ENCODE results near the gene HCRTR2. TPM values are rescaled to one million over a fixed set of nuclear protein-coding genes. Genes with fewer than 3 reads are reported as not detected.

HCRTR2 gene
- total RNA-seq, 1 experiment from 2014 or later, result not detected

- Mint-ChIP-seq H3K9me3 (ENCODE audit: low read depth, unreplicated experiment) (peaks cover 4% of the 10 kb centered on the region), H3K36me3 (ENCODE audit: insufficient read depth, unreplicated experiment) (no peaks in the 10 kb centered on the region), H3K4me1 (ENCODE audit: low read depth, unreplicated experiment) (no peaks in the 10 kb centered on the region), H3K27me3 (ENCODE audit: unreplicated experiment) (no peaks in the 10 kb centered on the region), H3K4me3 (ENCODE audit: low read depth, unreplicated experiment) (no peak overlapping the region), H3K27ac (ENCODE audit: unreplicated experiment) (no peak overlapping the region)
- intact Hi-C loops (cut with micrococcal nuclease; ENCODE audit: unreplicated experiment), result no loop called here
- TF ChIP-seq CTCF (IDR thresholded peaks at IDR 0.05; ENCODE audit: unreplicated experiment), result no peak
- CTCF ChIA-PET, result interaction anchor here (0.7 kb wide), 1 partner anchor 423 kb away, joined by 4 read pairs; no protein-coding TSS in a partner anchor
- BruUV-seq (replicated peaks), result no TSS peak
- no peak for DNase-seq
Observed at GRCh38 chr6:55319961-55320695, 145.8 kb downstream of the HCRTR2 start.

- intact Hi-C loops (cut with micrococcal nuclease; ENCODE audit: unreplicated experiment), result no loop called here
- CTCF ChIA-PET, result no interaction called here
- no peak overlapping the region for H3K27ac Mint-ChIP-seq (ENCODE audit: unreplicated experiment)
Observed at GRCh38 chr6:55320696-55321086, 146.4 kb downstream of the HCRTR2 start.

GRCh38 chr6:55327169-55327568 lies 152.9 kb downstream of the HCRTR2 start, which contains the start of gene GFRAL:
GFRAL (plus strand) TSS chr6:55327469; CDS start chr6:55327555, 86 bp downstream.
- BruUV-seq (replicated peaks), result no TSS peak
- no peaks in the 10 kb centered on the region for H3K27me3 Mint-ChIP-seq (ENCODE audit: unreplicated experiment)
- no peak for TF ChIP-seq CTCF (IDR thresholded peaks at IDR 0.05; ENCODE audit: unreplicated experiment)
- H3K4me1 Mint-ChIP-seq (ENCODE audit: low read depth, unreplicated experiment), result no peaks in the 10 kb centered on the region
- CTCF ChIA-PET, result no interaction called here
- H3K9me3 Mint-ChIP-seq (ENCODE audit: low read depth, unreplicated experiment), result no peaks in the 10 kb centered on the region
- intact Hi-C loops (cut with micrococcal nuclease; ENCODE audit: unreplicated experiment), result no loop called here
- H3K27ac Mint-ChIP-seq (ENCODE audit: unreplicated experiment), result no peak within 1 kb of the TSS
- no peaks in the 10 kb centered on the region for H3K36me3 Mint-ChIP-seq (ENCODE audit: insufficient read depth, unreplicated experiment)
- DNase-seq, result no peak
- H3K4me3 Mint-ChIP-seq (ENCODE audit: low read depth, unreplicated experiment), result no peak within 1 kb of the TSS

More at GRCh38 chr6:55320696-55321086, 146.4 kb downstream of the HCRTR2 start:
- H3K9me3 Mint-ChIP-seq (ENCODE audit: low read depth, unreplicated experiment), result peaks cover 4% of the 10 kb centered on the region
- H3K27me3 Mint-ChIP-seq (ENCODE audit: unreplicated experiment), result no peaks in the 10 kb centered on the region
- no peaks in the 10 kb centered on the region for H3K36me3 Mint-ChIP-seq (ENCODE audit: insufficient read depth, unreplicated experiment)
- no peaks in the 10 kb centered on the region for H3K4me1 Mint-ChIP-seq (ENCODE audit: low read depth, unreplicated experiment)
- no peak overlapping the region for H3K4me3 Mint-ChIP-seq (ENCODE audit: low read depth, unreplicated experiment)
- TF ChIP-seq CTCF (IDR thresholded peaks at IDR 0.05; ENCODE audit: unreplicated experiment), result no peak
- no peak for DNase-seq
- no TSS peak for BruUV-seq (replicated peaks)

Other genes starting within 250 kb of the HCRTR2 start
- not detected in 2 replicates for gene GFRAL, start 153.0 kb downstream of the HCRTR2 start, total RNA-seq (2022)

All from Calu3 (cell line).